NCI-H2107 treated with DMSO at 0.1 percent for 48 hours (cell line): Measurements from ENCODE around the gene HDDC3.

Experiments used
- DNase-seq: peaks from one replicate; lab custom pipeline; 2025; ENCODE audit not compliant: unreplicated experiment; lab: John Stamatoyannopoulos, UW

HDDC3 gene

DNA sequence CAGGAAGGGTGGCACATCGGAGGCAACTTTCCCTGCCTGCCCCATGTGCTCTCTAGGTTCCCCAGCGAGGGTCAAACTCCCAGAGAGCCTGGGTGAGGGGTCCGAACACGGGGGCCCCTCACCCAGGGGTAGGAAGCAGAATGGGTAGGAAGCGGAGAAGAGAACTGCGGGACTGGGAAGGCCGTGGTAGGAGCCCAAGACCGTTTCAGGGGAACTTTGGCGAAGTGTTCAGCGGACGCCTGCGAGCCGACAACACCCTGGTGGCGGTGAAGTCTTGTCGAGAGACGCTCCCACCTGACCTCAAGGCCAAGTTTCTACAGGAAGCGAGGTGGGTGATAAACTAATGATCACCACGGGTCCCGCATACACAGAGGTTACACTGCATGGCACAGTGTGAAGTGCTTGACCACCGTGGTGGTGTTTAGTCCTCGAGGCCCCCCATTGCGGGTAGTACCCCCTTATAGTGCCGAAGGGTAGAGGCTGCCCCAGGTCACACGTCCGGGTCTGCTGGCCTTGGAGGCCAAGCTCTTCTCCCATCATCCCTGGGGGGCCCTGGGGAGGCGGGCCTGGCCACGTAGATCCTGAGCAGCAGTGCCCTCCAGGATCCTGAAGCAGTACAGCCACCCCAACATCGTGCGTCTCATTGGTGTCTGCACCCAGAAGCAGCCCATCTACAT is 39.7 kb downstream of the HDDC3 start:
- DNase-seq = no peak

DNA sequence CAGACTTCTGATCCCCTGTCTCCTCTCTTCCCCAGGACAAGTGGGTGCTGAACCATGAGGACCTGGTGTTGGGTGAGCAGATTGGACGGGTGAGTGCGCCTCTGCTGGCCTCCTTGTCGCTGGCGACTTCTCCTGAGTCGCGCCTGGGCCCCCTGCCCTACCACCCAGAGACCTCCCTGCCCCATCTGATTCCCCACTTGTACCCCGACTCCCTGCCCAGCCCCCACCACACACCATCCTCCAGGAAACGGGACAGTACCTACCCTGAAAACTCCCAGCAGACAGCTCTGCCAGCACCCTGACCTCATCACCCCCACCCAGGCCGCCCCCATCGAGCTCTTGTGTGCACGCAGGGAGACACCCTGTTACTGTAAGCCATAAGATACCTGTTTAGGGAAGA is 40.3 kb downstream of the HDDC3 start:
- no peak for DNase-seq

DNA sequence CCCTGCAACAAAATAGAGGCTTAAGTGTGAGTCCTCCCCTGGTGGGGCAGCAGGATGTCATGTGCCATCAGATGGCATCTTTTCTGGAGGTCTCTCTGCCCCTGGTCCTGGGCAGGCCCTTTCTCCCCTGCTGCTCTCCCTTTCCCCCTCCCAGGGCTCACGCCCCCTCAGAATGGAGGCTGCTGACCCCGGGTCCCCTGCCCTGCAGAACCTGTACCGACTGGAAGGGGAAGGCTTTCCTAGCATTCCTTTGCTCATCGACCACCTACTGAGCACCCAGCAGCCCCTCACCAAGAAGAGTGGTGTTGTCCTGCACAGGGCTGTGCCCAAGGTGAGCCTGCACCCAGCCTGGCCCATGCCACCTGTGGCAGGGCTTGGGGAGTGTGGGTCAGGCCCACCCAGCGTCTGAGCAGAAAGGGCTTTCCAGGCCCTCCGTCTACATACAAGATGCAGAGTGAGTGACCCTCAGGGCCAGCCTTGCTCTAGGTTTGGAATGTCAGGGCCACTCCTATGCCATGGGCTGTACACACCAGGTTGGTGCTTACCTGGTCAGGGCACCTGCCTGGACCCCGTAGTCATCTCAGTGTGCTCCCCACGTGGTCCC is 40.9 kb downstream of the HDDC3 start:
- DNase-seq = no peak

DNA sequence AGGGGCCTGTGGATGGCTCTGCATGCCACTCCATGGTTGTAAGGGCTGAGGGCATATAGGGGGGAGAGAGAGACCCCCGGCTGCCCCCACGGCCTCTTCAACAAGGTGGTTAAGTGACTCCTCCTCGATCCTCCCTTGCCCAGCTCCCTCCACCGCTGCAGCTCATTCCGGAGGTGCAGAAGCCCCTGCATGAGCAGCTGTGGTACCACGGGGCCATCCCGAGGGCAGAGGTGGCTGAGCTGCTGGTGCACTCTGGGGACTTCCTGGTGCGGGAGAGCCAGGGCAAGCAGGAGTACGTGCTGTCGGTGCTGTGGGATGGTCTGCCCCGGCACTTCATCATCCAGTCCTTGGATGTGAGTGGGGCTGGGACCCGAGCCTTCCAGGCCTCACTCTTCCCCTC is 41.5 kb downstream of the HDDC3 start:
- DNase-seq = no peak

DNA sequence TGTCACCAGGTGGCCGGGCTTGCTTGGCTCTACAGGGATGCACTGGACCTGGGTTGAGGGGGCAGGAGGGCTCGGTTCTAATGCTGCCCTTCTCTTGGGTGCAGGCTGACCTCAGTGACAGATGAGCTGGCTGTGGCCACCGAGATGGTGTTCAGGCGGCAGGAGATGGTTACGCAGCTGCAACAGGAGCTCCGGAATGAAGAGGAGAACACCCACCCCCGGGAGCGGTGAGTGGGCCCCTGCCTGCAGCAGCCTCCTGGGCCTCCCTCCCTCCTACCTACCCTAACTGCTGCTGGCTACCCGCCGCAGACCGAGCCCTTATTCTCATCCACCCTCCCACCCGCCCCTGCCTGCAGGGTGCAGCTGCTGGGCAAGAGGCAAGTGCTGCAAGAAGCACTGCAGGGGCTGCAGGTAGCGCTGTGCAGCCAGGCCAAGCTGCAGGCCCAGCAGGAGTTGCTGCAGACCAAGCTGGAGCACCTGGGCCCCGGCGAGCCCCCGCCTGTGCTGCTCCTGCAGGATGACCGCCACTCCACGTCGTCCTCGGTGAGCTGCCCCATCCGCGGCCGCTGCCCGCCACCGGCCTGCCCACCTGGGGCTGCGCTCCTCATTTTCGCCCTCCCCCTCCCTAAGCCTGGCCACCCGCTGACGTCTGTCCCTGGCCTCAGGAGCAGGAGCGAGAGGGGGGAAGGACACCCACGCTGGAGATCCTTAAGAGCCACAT is 42.5 kb downstream of the HDDC3 start:
- DNase-seq = no peak

DNA sequence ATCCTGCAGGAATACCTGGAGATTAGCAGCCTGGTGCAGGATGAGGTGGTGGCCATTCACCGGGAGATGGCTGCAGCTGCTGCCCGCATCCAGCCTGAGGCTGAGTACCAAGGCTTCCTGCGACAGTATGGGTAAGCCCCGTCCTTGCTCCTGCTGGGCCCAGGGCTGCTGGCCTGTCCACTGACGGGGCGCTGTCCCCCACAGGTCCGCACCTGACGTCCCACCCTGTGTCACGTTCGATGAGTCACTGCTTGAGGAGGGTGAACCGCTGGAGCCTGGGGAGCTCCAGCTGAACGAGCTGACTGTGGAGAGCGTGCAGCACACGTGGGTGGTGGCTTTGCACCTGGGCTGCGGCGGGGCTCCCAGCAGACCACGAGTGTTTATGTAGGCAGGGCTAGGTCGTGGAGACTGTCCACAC is 43.0 kb downstream of the HDDC3 start:
- DNase-seq = no peak

- no peak for DNase-seq
Measured at GRCh38 chr15:90887037-90887481, 45.3 kb downstream of the HDDC3 start.

DNA sequence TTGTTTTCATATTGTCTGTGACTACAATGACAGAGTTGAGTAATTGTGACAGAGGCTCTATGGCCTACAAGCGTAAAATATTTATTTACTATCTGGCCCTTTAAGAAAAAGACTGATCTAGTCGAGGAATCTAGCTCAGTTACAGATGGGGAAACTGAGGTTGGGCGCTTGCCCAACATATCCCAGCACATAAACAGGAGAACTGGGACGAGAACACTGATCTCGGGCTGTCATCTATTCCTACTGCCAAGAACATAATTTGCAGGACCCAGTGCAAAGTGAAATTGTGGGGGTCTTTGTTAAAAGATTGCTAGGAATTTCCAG is 46.1 kb downstream of the HDDC3 start:
- DNase-seq = no peak

GRCh38 chr15:90885432-90886290 is 46.7 kb downstream of the HDDC3 start:
- DNase-seq = peak; percentile 21

DNA sequence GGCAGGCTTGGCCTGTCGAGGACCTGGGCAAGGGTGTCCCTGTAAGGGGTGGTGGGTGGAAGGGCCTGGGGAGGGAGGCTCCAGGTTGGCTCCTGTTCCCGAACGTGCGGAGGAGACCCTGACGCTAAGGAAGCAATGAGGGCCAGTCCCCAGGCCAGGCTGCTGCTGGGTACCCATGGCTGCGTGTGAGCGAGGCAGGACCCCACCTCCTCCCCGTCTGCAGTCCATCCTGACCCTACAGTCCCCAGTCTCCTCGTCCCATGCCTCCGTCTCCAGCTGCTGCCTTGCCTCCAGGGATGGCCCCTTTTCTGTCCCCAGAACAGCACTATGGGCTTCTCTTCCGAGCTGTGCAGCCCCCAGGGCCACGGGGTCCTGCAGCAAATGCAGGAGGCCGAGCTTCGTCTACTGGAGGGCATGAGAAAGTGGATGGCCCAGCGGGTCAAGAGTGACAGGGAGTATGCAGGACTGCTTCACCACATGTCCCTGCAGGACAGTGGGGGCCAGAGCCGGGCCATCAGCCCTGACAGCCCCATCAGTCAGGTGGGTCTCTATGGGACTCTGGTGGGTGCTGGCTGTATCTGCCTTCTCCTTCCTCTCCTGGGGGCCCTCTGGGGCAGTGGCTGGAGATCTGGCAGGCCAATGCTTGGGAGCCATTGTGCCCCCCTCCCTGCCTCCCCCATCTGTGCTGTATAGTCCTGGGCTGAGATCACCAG is 47.5 kb downstream of the HDDC3 start:
- no peak for DNase-seq

DNA sequence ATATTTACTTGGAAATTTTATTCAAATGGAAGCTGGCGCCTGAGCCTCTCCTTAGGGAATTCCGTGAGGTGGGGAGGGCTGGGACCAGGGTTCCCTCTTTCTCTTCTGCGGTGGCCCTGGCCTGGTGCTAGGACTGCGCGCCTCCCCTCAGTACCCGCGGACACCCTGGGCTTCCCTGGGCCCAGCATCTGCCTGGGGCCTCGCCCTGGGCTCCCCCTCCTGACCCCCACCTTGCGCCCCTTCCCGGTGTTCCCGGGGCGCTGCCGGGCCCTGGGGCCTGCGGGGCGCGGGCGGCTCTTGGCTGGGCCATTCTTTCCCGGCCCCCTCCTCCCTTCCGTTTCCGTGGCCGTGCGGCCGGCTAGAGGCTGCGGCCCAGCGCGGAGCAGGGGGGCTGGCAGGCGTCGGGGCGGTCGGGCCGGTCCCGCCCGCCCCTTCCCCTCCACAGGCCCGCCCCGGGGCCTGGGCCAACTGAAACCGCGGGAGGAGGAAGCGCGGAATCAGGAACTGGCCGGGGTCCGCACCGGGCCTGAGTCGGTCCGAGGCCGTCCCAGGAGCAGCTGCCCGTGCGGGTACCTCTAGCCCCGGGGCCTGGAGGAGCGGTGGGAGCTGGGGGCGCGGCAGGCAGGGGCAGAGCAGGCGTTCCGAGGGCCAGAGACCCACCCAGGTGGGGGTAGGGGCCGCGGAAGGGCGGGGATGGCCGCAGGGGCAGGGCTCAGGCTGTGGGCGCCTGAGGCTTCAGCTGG is 48.2 kb downstream of the HDDC3 start, which contains the start of gene FES:
Gene FES (plus strand): TSS at position 529 of the 743 bp plus-strand sequence. CDS start 542 bp downstream, outside the sequence.
- no peak for DNase-seq

- DNase-seq = no peak
Measured at GRCh38 chr15:90883526-90883975, 48.8 kb downstream of the HDDC3 start.

- no peak for DNase-seq
Measured at GRCh38 chr15:90882781-90883525, 49.4 kb downstream of the HDDC3 start.

- no peak for DNase-seq
Measured at GRCh38 chr15:90881978-90882721, 50.2 kb downstream of the HDDC3 start.

DNA sequence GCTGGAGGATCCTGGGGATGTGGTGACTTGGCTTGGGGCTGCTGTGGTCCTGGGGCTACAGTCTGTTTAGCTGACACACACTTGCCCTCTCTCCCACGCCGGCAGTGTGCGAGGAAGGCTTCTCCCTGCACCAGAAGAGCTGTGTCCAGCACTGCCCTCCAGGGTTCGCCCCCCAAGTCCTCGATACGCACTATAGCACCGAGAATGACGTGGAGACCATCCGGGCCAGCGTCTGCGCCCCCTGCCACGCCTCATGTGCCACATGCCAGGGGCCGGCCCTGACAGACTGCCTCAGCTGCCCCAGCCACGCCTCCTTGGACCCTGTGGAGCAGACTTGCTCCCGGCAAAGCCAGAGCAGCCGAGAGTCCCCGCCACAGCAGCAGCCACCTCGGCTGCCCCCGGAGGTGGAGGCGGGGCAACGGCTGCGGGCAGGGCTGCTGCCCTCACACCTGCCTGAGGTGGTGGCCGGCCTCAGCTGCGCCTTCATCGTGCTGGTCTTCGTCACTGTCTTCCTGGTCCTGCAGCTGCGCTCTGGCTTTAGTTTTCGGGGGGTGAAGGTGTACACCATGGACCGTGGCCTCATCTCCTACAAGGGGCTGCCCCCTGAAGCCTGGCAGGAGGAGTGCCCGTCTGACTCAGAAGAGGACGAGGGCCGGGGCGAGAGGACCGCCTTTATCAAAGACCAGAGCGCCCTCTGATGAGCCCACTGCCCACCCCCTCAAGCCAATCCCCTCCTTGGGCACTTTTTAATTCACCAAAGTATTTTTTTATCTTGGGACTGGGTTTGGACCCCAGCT is 51.0 kb downstream of the HDDC3 start:
- no peak for DNase-seq

- no peak for DNase-seq
Measured at GRCh38 chr15:90880381-90881145, 51.8 kb downstream of the HDDC3 start.
